ENCODE data around the gene LLGL2.

The LLGL2 gene

GRCh38 chr17:75521290-75521689 lies 4.2 kb upstream of the LLGL2 start:
- DNase-seq (ENCODE audit: low read depth in 2 of 2), result no peak

- no peak for DNase-seq (ENCODE audit: low read depth in 2 of 2)
Observed at GRCh38 chr17:75521951-75522727, 3.4 kb upstream of the LLGL2 start.

- no peak for DNase-seq (ENCODE audit: low read depth in 2 of 2)
Observed at GRCh38 chr17:75523647-75524046, 1.9 kb upstream of the LLGL2 start.

GRCh38 chr17:75524269-75524969 lies 1.1 kb upstream of the LLGL2 start:
- no peak for DNase-seq (ENCODE audit: low read depth in 2 of 2)

GRCh38 chr17:75525806-75526554 lies 483 bp downstream of the LLGL2 start:
- no peak for DNase-seq (ENCODE audit: low read depth in 2 of 2)

- no peak for DNase-seq (ENCODE audit: low read depth in 2 of 2)
Observed at GRCh38 chr17:75526555-75527270, 1.2 kb downstream of the LLGL2 start.

- DNase-seq (ENCODE audit: low read depth in 2 of 2), result no peak
Observed at GRCh38 chr17:75530837-75531720, 5.6 kb downstream of the LLGL2 start.

- no peak for DNase-seq (ENCODE audit: low read depth in 2 of 2)
Observed at GRCh38 chr17:75531721-75532072, 6.2 kb downstream of the LLGL2 start.

GRCh38 chr17:75535119-75535537 lies 9.6 kb downstream of the LLGL2 start:
- no peak for DNase-seq (ENCODE audit: low read depth in 2 of 2)

- DNase-seq (ENCODE audit: low read depth in 2 of 2), result no peak
Observed at GRCh38 chr17:75535871-75536270, 10.4 kb downstream of the LLGL2 start.

GRCh38 chr17:75536366-75536765 lies 10.9 kb downstream of the LLGL2 start:
- no peak for DNase-seq (ENCODE audit: low read depth in 2 of 2)

- DNase-seq (ENCODE audit: low read depth in 2 of 2), result no peak
Observed at GRCh38 chr17:75539967-75540729, 14.7 kb downstream of the LLGL2 start.

GRCh38 chr17:75540923-75541503 lies 15.5 kb downstream of the LLGL2 start:
- no peak for DNase-seq (ENCODE audit: low read depth in 2 of 2)

GRCh38 chr17:75542229-75542628 lies 16.7 kb downstream of the LLGL2 start:
- no peak for DNase-seq (ENCODE audit: low read depth in 2 of 2)

GRCh38 chr17:75542728-75543336 lies 17.3 kb downstream of the LLGL2 start:
- DNase-seq (ENCODE audit: low read depth in 2 of 2), result no peak

GRCh38 chr17:75544250-75544649 lies 18.8 kb downstream of the LLGL2 start:
- DNase-seq (ENCODE audit: low read depth in 2 of 2), result no peak

- DNase-seq (ENCODE audit: low read depth in 2 of 2), result no peak
Observed at GRCh38 chr17:75546181-75546580, 20.7 kb downstream of the LLGL2 start.

GRCh38 chr17:75547091-75547490 lies 21.6 kb downstream of the LLGL2 start:
- DNase-seq (ENCODE audit: low read depth in 2 of 2), result no peak

- no peak for DNase-seq (ENCODE audit: low read depth in 2 of 2)
Observed at GRCh38 chr17:75548813-75549212, 23.3 kb downstream of the LLGL2 start.

Measured in fibroblast of skin of left quadriceps (primary cell).